Measurements from ENCODE around the gene SPOCK2. TPM values are rescaled to one million over a fixed set of nuclear protein-coding genes. Genes with fewer than 3 reads are reported as not detected.

Gene SPOCK2
- total and polyA plus RNA-seq, 2 of the 13 experiments (the other 11 are each of a cell fraction or from before 2014, with no cell fraction given) = 8.6 to 30.6 TPM

DNA sequence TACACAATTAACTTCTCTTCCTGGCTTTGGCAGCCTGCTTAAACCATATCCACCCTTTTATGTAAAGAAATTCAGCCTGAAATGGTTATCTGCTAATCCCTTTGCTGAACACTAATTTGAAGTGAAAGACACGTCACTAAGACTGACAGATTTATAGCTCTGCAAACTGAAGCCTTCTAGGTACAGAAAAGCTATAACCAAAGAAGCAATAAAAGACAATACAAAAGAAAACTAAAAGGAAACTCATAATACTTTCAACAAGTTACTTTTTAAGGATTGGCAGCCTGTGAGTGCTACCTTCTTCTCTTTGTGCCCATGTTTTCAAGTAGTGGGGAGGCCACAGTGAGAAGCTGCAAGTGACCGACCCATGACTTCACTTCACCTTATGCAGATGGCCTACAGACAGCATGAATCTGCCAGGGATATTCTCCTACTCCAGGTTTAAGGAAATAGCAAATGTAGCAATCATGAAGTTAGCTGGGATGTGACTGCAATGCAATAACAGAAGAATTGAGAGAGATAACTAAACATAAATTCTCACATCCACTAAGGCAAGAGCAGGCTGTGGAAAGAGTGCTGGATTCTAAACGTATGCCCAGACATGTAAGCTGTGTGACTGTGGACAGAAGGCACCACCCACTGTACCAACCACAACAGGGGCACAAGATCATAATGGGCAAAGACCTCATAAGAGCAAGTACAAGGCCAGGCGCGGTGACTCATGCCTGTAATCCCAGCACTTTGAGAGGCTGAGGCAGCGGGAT is 10.7 kb upstream of the SPOCK2 start:
- 38% methylated on average over 6 of the region's 6 CpGs for WGBS (ENCODE audit: low lambda C conversion rate)
- Histone ChIP-seq H3K9ac (ENCODE audit: insufficient read depth, low read depth, low read length) (peak overlapping the region; percentile 74), H3K4me3 (replicated peaks in 1 of 3; ENCODE audit: insufficient read depth in 1 of 3, low read depth in 2 of 3, low read length in 3 of 3) (peak overlapping the region in 2 of 3 experiments; percentile 15 to 26; a peak in 1 of 6 replicates), H3K27me3 (ENCODE audit: control insufficient read depth in 1 of 2, insufficient read depth in 2 of 2, low read length in 2 of 2) (no peaks in the 10 kb centered on the region), H3K4me2 (ENCODE audit: low read depth, low read length) (peak overlapping the region; percentile 66), H3K9me3 (ENCODE audit: low read length) (no peaks in the 10 kb centered on the region), H3K36me3 (replicated peaks in 1 of 2; ENCODE audit: control insufficient read depth in 1 of 2, insufficient read depth in 2 of 2, low read length in 2 of 2) (peaks cover 3 to 22% of the 10 kb centered on the region in 2 experiments; a peak in 4 of 5 replicates), H3K27ac (ENCODE audit: extremely low read length, insufficient read depth, low read length) (peak overlapping the region; percentile 93), H3K79me2 (ENCODE audit: insufficient read depth, low read length) (no peaks in the 10 kb centered on the region), H3K4me1 (ENCODE audit: insufficient read depth, low read length) (peaks cover 64% of the 10 kb centered on the region), H2AFZ (ENCODE audit: low read length) (no peak overlapping the region), H4K20me1 (ENCODE audit: insufficient read depth, low read length) (no peaks in the 10 kb centered on the region)
- intact Hi-C loops (cut with micrococcal nuclease; ENCODE audit: unreplicated experiment) = no loop called here
- ATAC-seq (peak; percentile 8), FAIRE-seq (no peak), DNase-seq (ENCODE audit: low spot score) (peak; percentile 28)
- ChIA-PET CTCF (ENCODE audit: low intra/inter-chr PET ratio, low total read pairs) (no interaction called here), POLR2A (interaction anchor here (1.3 to 1.4 kb wide), 2 partner anchors 117 to 174 kb away, joined by 3 to 5 read pairs; partner anchors contain the start of gene ASCC1)
- TSS peak; percentile 78 for BruUV-seq (replicated peaks)
- in situ Hi-C loops (cut with HindIII; ENCODE audit: extremely low pct_ligation_motif_present, low pct_unique_long_range_greater_than_20kb) = loop anchor here (25.0 kb wide), 1 partner anchor 238 kb away; no protein-coding TSS in a partner anchor
- TF ChIP-seq MXD4 (CRISPR knock-in tag; IDR thresholded peaks at IDR 0.05) (0 out of 2 replicates have a peak, but pooled peaks have one; percentile 49), ZNF772 (CRISPR knock-in tag; IDR thresholded peaks at IDR 0.05) (0 out of 2 replicates have a peak, but pooled peaks have one; percentile 2), ZFX (CRISPR knock-in tag; IDR thresholded peaks at IDR 0.05; ENCODE audit: low read depth) (0 out of 2 replicates have a peak, but pooled peaks have one; percentile 15), ZNF75D (CRISPR knock-in tag; IDR thresholded peaks at IDR 0.05; ENCODE audit: borderline replicate concordance) (no peak), MEIS2 (CRISPR knock-in tag; IDR thresholded peaks at IDR 0.05) (peak; percentile 89), ADNP (CRISPR knock-in tag; IDR thresholded peaks at IDR 0.05) (0 out of 2 replicates have a peak, but pooled peaks have one; percentile 27), HOXA3 (CRISPR knock-in tag; IDR thresholded peaks at IDR 0.05) (peak; percentile 54; the same call in 1 of the 2 replicates), MTA3 (CRISPR knock-in tag; IDR thresholded peaks at IDR 0.05) (no peak), ETV5 (CRISPR knock-in tag; IDR thresholded peaks at IDR 0.05; ENCODE audit: borderline replicate concordance) (peak; percentile 39; the same call in 1 of the 2 replicates), ZKSCAN8 (CRISPR knock-in tag; IDR thresholded peaks at IDR 0.05; ENCODE audit: borderline replicate concordance) (0 out of 2 replicates have a peak, but pooled peaks have one; percentile 2), HNRNPLL (IDR thresholded peaks at IDR 0.05; ENCODE audit: low read depth, low read length, poor library complexity, severe bottlenecking) (no peak)
- TF ChIP-seq, protein P1, sequence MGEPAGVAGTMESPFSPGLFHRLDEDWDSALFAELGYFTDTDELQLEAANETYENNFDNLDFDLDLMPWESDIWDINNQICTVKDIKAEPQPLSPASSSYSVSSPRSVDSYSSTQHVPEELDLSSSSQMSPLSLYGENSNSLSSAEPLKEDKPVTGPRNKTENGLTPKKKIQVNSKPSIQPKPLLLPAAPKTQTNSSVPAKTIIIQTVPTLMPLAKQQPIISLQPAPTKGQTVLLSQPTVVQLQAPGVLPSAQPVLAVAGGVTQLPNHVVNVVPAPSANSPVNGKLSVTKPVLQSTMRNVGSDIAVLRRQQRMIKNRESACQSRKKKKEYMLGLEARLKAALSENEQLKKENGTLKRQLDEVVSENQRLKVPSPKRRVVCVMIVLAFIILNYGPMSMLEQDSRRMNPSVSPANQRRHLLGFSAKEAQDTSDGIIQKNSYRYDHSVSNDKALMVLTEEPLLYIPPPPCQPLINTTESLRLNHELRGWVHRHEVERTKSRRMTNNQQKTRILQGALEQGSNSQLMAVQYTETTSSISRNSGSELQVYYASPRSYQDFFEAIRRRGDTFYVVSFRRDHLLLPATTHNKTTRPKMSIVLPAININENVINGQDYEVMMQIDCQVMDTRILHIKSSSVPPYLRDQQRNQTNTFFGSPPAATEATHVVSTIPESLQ (CRISPR knock-in tag; conservative IDR thresholded peaks at IDR 0.05) = 0 out of 2 replicates have a peak, but pooled peaks have one; percentile 26
- TF ChIP-seq, protein P2, sequence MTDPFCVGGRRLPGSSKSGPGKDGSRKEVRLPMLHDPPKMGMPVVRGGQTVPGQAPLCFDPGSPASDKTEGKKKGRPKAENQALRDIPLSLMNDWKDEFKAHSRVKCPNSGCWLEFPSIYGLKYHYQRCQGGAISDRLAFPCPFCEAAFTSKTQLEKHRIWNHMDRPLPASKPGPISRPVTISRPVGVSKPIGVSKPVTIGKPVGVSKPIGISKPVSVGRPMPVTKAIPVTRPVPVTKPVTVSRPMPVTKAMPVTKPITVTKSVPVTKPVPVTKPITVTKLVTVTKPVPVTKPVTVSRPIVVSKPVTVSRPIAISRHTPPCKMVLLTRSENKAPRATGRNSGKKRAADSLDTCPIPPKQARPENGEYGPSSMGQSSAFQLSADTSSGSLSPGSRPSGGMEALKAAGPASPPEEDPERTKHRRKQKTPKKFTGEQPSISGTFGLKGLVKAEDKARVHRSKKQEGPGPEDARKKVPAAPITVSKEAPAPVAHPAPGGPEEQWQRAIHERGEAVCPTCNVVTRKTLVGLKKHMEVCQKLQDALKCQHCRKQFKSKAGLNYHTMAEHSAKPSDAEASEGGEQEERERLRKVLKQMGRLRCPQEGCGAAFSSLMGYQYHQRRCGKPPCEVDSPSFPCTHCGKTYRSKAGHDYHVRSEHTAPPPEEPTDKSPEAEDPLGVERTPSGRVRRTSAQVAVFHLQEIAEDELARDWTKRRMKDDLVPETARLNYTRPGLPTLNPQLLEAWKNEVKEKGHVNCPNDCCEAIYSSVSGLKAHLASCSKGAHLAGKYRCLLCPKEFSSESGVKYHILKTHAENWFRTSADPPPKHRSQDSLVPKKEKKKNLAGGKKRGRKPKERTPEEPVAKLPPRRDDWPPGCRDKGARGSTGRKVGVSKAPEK (CRISPR knock-in tag; IDR thresholded peaks at IDR 0.05; ENCODE audit: borderline replicate concordance) = 0 out of 2 replicates have a peak, but pooled peaks have one; percentile 54
- TF ChIP-seq, protein P3, sequence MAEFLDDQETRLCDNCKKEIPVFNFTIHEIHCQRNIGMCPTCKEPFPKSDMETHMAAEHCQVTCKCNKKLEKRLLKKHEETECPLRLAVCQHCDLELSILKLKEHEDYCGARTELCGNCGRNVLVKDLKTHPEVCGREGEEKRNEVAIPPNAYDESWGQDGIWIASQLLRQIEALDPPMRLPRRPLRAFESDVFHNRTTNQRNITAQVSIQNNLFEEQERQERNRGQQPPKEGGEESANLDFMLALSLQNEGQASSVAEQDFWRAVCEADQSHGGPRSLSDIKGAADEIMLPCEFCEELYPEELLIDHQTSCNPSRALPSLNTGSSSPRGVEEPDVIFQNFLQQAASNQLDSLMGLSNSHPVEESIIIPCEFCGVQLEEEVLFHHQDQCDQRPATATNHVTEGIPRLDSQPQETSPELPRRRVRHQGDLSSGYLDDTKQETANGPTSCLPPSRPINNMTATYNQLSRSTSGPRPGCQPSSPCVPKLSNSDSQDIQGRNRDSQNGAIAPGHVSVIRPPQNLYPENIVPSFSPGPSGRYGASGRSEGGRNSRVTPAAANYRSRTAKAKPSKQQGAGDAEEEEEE (CRISPR knock-in tag; IDR thresholded peaks at IDR 0.05; ENCODE audit: borderline replicate concordance) = no peak

Data from HepG2 (cell line).